CD4-positive, alpha-beta T cell treated with Interferon gamma for 1 hour (primary cell): ENCODE data around the gene TRIM16.
"Not testable (repeated sequence)": the region's sequence is repeated elsewhere in the genome, so short reads cannot be mapped to it uniquely, and the experiment has no call there.

Experiments used
- DNase-seq: peaks from one replicate; pipeline ENCODE4 v3.0.0-alpha.2; 2020

The TRIM16 gene

GRCh38 chr17:15657868-15658267, 26.2 kb downstream of the TRIM16 start:
- DNase-seq, result no peak

- no peak for DNase-seq
Measured at GRCh38 chr17:15654886-15655561, 29.1 kb downstream of the TRIM16 start.

- DNase-seq, result not testable (repeated sequence)
Measured at GRCh38 chr17:15654401-15654800, 29.7 kb downstream of the TRIM16 start.

- DNase-seq, result no peak
Measured at GRCh38 chr17:15652960-15653359, 31.2 kb downstream of the TRIM16 start.

GRCh38 chr17:15651583-15652110, 32.5 kb downstream of the TRIM16 start:
- DNase-seq, result peak; percentile 69

- no peak for DNase-seq
Measured at GRCh38 chr17:15650741-15651582, 33.1 kb downstream of the TRIM16 start.

- DNase-seq, result no peak
Measured at GRCh38 chr17:15649861-15650421, 34.2 kb downstream of the TRIM16 start.

GRCh38 chr17:15648386-15648785, 35.7 kb downstream of the TRIM16 start:
- no peak for DNase-seq

- not testable (repeated sequence) for DNase-seq
Measured at GRCh38 chr17:15645942-15646312, 38.2 kb downstream of the TRIM16 start.

GRCh38 chr17:15645099-15645941, 38.8 kb downstream of the TRIM16 start:
- not testable (repeated sequence) for DNase-seq

GRCh38 chr17:15642505-15643251, 41.4 kb downstream of the TRIM16 start:
- DNase-seq, result not testable (repeated sequence)

GRCh38 chr17:15642014-15642413, 42.1 kb downstream of the TRIM16 start:
- not testable (repeated sequence) for DNase-seq

GRCh38 chr17:15630930-15631453, 53.1 kb downstream of the TRIM16 start:
- not testable (repeated sequence) for DNase-seq

GRCh38 chr17:15629991-15630390, 54.1 kb downstream of the TRIM16 start:
- DNase-seq, result not testable (repeated sequence)

- DNase-seq, result not testable (repeated sequence)
Measured at GRCh38 chr17:15623661-15624209, 60.4 kb downstream of the TRIM16 start.

GRCh38 chr17:15623255-15623654, 60.9 kb downstream of the TRIM16 start:
- DNase-seq, result not testable (repeated sequence)

GRCh38 chr17:15622124-15622523, 62.0 kb downstream of the TRIM16 start:
- not testable (repeated sequence) for DNase-seq

GRCh38 chr17:15619331-15620058, 64.6 kb downstream of the TRIM16 start, which contains the start of gene FBXW10B:
Gene FBXW10B, minus strand, starts transcription at chr17:15619704. Its CDS starts 192 bp downstream, at chr17:15619512.
- DNase-seq, result not testable (repeated sequence)

GRCh38 chr17:15616828-15617227, 67.3 kb downstream of the TRIM16 start:
- DNase-seq, result not testable (repeated sequence)

- not testable (repeated sequence) for DNase-seq
Measured at GRCh38 chr17:15615850-15616249, 68.3 kb downstream of the TRIM16 start.
